Measurements from ENCODE around the gene SEPTIN11.
A peak's percentile ranks its signal among the peaks of the same experiment; 100 is the strongest.

The SEPTIN11 gene

GRCh38 chr4:76939184-76939583, 10.4 kb upstream of the SEPTIN11 start:
- Histone ChIP-seq H3K9me3 (ENCODE audit: low read length) (no peaks in the 10 kb centered on the region), H3K27ac (ENCODE audit: low read depth, low read length) (no peak overlapping the region), H3K9ac (ENCODE audit: low read length) (no peak overlapping the region)

GRCh38 chr4:76943129-76943620, 6.4 kb upstream of the SEPTIN11 start:
- no peak overlapping the region for H3K27ac ChIP-seq (ENCODE audit: low read depth, low read length)
- no peak overlapping the region for H3K9ac ChIP-seq (ENCODE audit: low read length)
- H3K4me1 ChIP-seq (ENCODE audit: insufficient read depth, low read length): peaks cover 4% of the 10 kb centered on the region

More at GRCh38 chr4:76939184-76939583, 10.4 kb upstream of the SEPTIN11 start:
- Histone ChIP-seq H3K4me1 (ENCODE audit: insufficient read depth, low read length) (no peaks in the 10 kb centered on the region), H3K27me3 (ENCODE audit: control insufficient read depth in 1 of 2, insufficient read depth in 2 of 2, low read length in 2 of 2) (no peaks in the 10 kb centered on the region), H3K4me3 (ENCODE audit: low read depth in 1 of 2, low read length in 2 of 2) (no peak overlapping the region), H3K36me3 (ENCODE audit: insufficient read depth, low read length) (no peaks in the 10 kb centered on the region)

GRCh38 chr4:76943790-76944189, 5.8 kb upstream of the SEPTIN11 start:
- H3K4me3 ChIP-seq (ENCODE audit: low read depth in 1 of 2, low read length in 2 of 2): no peak overlapping the region
- H3K9ac ChIP-seq (ENCODE audit: low read length): no peak overlapping the region
- no peaks in the 10 kb centered on the region for H3K27me3 ChIP-seq (ENCODE audit: control insufficient read depth in 1 of 2, insufficient read depth in 2 of 2, low read length in 2 of 2)
- H3K4me1 ChIP-seq (ENCODE audit: insufficient read depth, low read length): peaks cover 4% of the 10 kb centered on the region
- H3K27ac ChIP-seq (ENCODE audit: low read depth, low read length): no peak overlapping the region
- H3K9me3 ChIP-seq (ENCODE audit: low read length): no peaks in the 10 kb centered on the region
- H3K36me3 ChIP-seq (ENCODE audit: insufficient read depth, low read length): no peaks in the 10 kb centered on the region

More at GRCh38 chr4:76943129-76943620, 6.4 kb upstream of the SEPTIN11 start:
- no peak overlapping the region for H3K4me3 ChIP-seq (ENCODE audit: low read depth in 1 of 2, low read length in 2 of 2)
- H3K36me3 ChIP-seq (ENCODE audit: insufficient read depth, low read length): no peaks in the 10 kb centered on the region
- H3K9me3 ChIP-seq (ENCODE audit: low read length): no peaks in the 10 kb centered on the region
- no peaks in the 10 kb centered on the region for H3K27me3 ChIP-seq (ENCODE audit: control insufficient read depth in 1 of 2, insufficient read depth in 2 of 2, low read length in 2 of 2)

GRCh38 chr4:76947369-76947768, 2.2 kb upstream of the SEPTIN11 start:
- Histone ChIP-seq H3K4me3 (ENCODE audit: low read depth in 1 of 2, low read length in 2 of 2) (no peak overlapping the region), H3K4me1 (ENCODE audit: insufficient read depth, low read length) (peaks cover 4% of the 10 kb centered on the region), H3K36me3 (ENCODE audit: insufficient read depth, low read length) (no peaks in the 10 kb centered on the region), H3K9ac (ENCODE audit: low read length) (no peak overlapping the region), H3K27ac (ENCODE audit: low read depth, low read length) (no peak overlapping the region), H3K9me3 (ENCODE audit: low read length) (no peaks in the 10 kb centered on the region), H3K27me3 (ENCODE audit: control insufficient read depth in 1 of 2, insufficient read depth in 2 of 2, low read length in 2 of 2) (no peaks in the 10 kb centered on the region)

GRCh38 chr4:76948443-76949275, 893 bp upstream of the SEPTIN11 start:
- Histone ChIP-seq H3K9me3 (ENCODE audit: low read length) (no peaks in the 10 kb centered on the region), H3K9ac (ENCODE audit: low read length) (peak overlapping the region; percentile 69), H3K4me1 (ENCODE audit: insufficient read depth, low read length) (peaks cover 4% of the 10 kb centered on the region), H3K27ac (ENCODE audit: low read depth, low read length) (peak overlapping the region; percentile 95), H3K4me3 (ENCODE audit: low read depth in 1 of 2, low read length in 2 of 2) (peak overlapping the region; percentile 81 to 82), H3K27me3 (ENCODE audit: control insufficient read depth in 1 of 2, insufficient read depth in 2 of 2, low read length in 2 of 2) (no peaks in the 10 kb centered on the region), H3K36me3 (ENCODE audit: insufficient read depth, low read length) (no peaks in the 10 kb centered on the region)

- Histone ChIP-seq H3K27ac (ENCODE audit: low read depth, low read length) (peak overlapping the region; percentile 95), H3K9me3 (ENCODE audit: low read length) (no peaks in the 10 kb centered on the region)
These were observed 752 bp downstream of the SEPTIN11 start for GRCh38 chr4:76950052-76950955.

GRCh38 chr4:76950956-76951671, 1.6 kb downstream of the SEPTIN11 start:
- H3K9me3 ChIP-seq (ENCODE audit: low read length): no peaks in the 10 kb centered on the region
- H3K4me1 ChIP-seq (ENCODE audit: insufficient read depth, low read length): peaks cover 8% of the 10 kb centered on the region

More at GRCh38 chr4:76950052-76950955, 752 bp downstream of the SEPTIN11 start:
- H3K9ac ChIP-seq (ENCODE audit: low read length): peak overlapping the region; percentile 44
- peaks cover 8% of the 10 kb centered on the region for H3K4me1 ChIP-seq (ENCODE audit: insufficient read depth, low read length)
- H3K27me3 ChIP-seq (ENCODE audit: control insufficient read depth in 1 of 2, insufficient read depth in 2 of 2, low read length in 2 of 2): no peaks in the 10 kb centered on the region
- H3K4me3 ChIP-seq (ENCODE audit: low read depth in 1 of 2, low read length in 2 of 2): peak overlapping the region; percentile 81 to 82
- no peaks in the 10 kb centered on the region for H3K36me3 ChIP-seq (ENCODE audit: insufficient read depth, low read length)

GRCh38 chr4:76951672-76952010, 2.1 kb downstream of the SEPTIN11 start:
- no peak overlapping the region for H3K4me3 ChIP-seq (ENCODE audit: low read depth in 1 of 2, low read length in 2 of 2)
- H3K27ac ChIP-seq (ENCODE audit: low read depth, low read length): no peak overlapping the region
- no peaks in the 10 kb centered on the region for H3K36me3 ChIP-seq (ENCODE audit: insufficient read depth, low read length)
- no peak overlapping the region for H3K9ac ChIP-seq (ENCODE audit: low read length)
- peaks cover 8% of the 10 kb centered on the region for H3K4me1 ChIP-seq (ENCODE audit: insufficient read depth, low read length)
- H3K27me3 ChIP-seq (ENCODE audit: control insufficient read depth in 1 of 2, insufficient read depth in 2 of 2, low read length in 2 of 2): no peaks in the 10 kb centered on the region
- H3K9me3 ChIP-seq (ENCODE audit: low read length): no peaks in the 10 kb centered on the region

More at GRCh38 chr4:76950956-76951671, 1.6 kb downstream of the SEPTIN11 start:
- Histone ChIP-seq H3K36me3 (ENCODE audit: insufficient read depth, low read length) (no peaks in the 10 kb centered on the region), H3K4me3 (ENCODE audit: low read depth in 1 of 2, low read length in 2 of 2) (peak overlapping the region; percentile 81 to 82), H3K27me3 (ENCODE audit: control insufficient read depth in 1 of 2, insufficient read depth in 2 of 2, low read length in 2 of 2) (no peaks in the 10 kb centered on the region), H3K27ac (ENCODE audit: low read depth, low read length) (peak overlapping the region; percentile 95), H3K9ac (ENCODE audit: low read length) (peak overlapping the region; percentile 44)

- no peaks in the 10 kb centered on the region for H3K36me3 ChIP-seq (ENCODE audit: insufficient read depth, low read length)
- H3K27ac ChIP-seq (ENCODE audit: low read depth, low read length): no peak overlapping the region
- no peaks in the 10 kb centered on the region for H3K9me3 ChIP-seq (ENCODE audit: low read length)
- H3K9ac ChIP-seq (ENCODE audit: low read length): no peak overlapping the region
- peaks cover 8% of the 10 kb centered on the region for H3K4me1 ChIP-seq (ENCODE audit: insufficient read depth, low read length)
- H3K4me3 ChIP-seq (ENCODE audit: low read depth in 1 of 2, low read length in 2 of 2): no peak overlapping the region
- no peaks in the 10 kb centered on the region for H3K27me3 ChIP-seq (ENCODE audit: control insufficient read depth in 1 of 2, insufficient read depth in 2 of 2, low read length in 2 of 2)
These were observed 2.5 kb downstream of the SEPTIN11 start for GRCh38 chr4:76952071-76952470.

GRCh38 chr4:76952656-76953582, 3.4 kb downstream of the SEPTIN11 start:
- peaks cover 6% of the 10 kb centered on the region for H3K4me1 ChIP-seq (ENCODE audit: insufficient read depth, low read length)
- H3K9ac ChIP-seq (ENCODE audit: low read length): no peak overlapping the region
- H3K36me3 ChIP-seq (ENCODE audit: insufficient read depth, low read length): no peaks in the 10 kb centered on the region
- H3K27me3 ChIP-seq (ENCODE audit: control insufficient read depth in 1 of 2, insufficient read depth in 2 of 2, low read length in 2 of 2): no peaks in the 10 kb centered on the region
- H3K9me3 ChIP-seq (ENCODE audit: low read length): no peaks in the 10 kb centered on the region
- no peak overlapping the region for H3K4me3 ChIP-seq (ENCODE audit: low read depth in 1 of 2, low read length in 2 of 2)
- H3K27ac ChIP-seq (ENCODE audit: low read depth, low read length): no peak overlapping the region

Measured in muscle layer of colon (tissue), 2 donors.